Keratinocyte (primary cell): ENCODE data around the gene RABGAP1. TPM values are rescaled to one million over a fixed set of nuclear protein-coding genes. Genes with fewer than 3 reads are reported as not detected.

Experiments used
- DNase-seq: peaks from one replicate; pipeline ENCODE4 v3.0.0-alpha.2; 2011; ENCODE audit warnings: low read depth, missing footprints, low spot score
- FAIRE-seq: peaks from 2 replicates; lab custom pipeline; 2011; peaks lifted over from hg19 to GRCh38; lab: Jason Lieb, UNC
- H2AFZ ChIP-seq: 2 replicates; pipeline ENCODE4 v1.6.0; 2012; ENCODE audit warnings: low read length, control low read depth, inconsistent platforms; ENCODE audit not compliant: control insufficient read depth
- H3K27ac ChIP-seq: 2 replicates; pipeline ENCODE4 v1.5.1; 2011; ENCODE audit warnings: low read length; ENCODE audit not compliant: control insufficient read depth, insufficient read depth
- H3K27me3 ChIP-seq: 3 replicates; pipeline ENCODE4 v1.6.0; 2011; ENCODE audit warnings: low read length; ENCODE audit not compliant: control insufficient read depth, insufficient read depth; ENCODE audit errors: extremely low read depth
- H3K36me3 ChIP-seq, 2 experiments: 2 replicates in 1 of 2; 3 replicates in 1 of 2; pipeline ENCODE4 v1.5.1; 2011; ENCODE audit warnings: low read length in 2 of 2, mild to moderate bottlenecking in 1 of 2; ENCODE audit not compliant: control insufficient read depth in 2 of 2, insufficient read depth in 2 of 2; ENCODE audit errors: extremely low read depth in 1 of 2
- H3K4me1 ChIP-seq: 3 replicates; pipeline ENCODE4 v1.5.1; 2011; ENCODE audit warnings: low read length; ENCODE audit not compliant: control insufficient read depth, insufficient read depth; ENCODE audit errors: extremely low read depth
- H3K4me2 ChIP-seq: 3 replicates; pipeline ENCODE4 v1.6.0; 2011; ENCODE audit warnings: low read depth, low read length; ENCODE audit not compliant: control insufficient read depth, insufficient read depth; ENCODE audit errors: extremely low read depth
- H3K4me3 ChIP-seq, 3 experiments: fragments of 200-600 bp in 1 of 3; sonication (generic) in 1 of 3; 2 replicates in 2 of 3; 3 replicates in 1 of 3; pipeline ENCODE4 v1.5.1; 2011 to 2016; ENCODE audit warnings: low read length in 3 of 3, mild to moderate bottlenecking in 3 of 3, control low read depth in 2 of 3, inconsistent platforms in 1 of 3, low read depth in 1 of 3, mixed read lengths in 1 of 3, mixed run types in 1 of 3, moderate library complexity in 1 of 3; ENCODE audit not compliant: control insufficient read depth in 2 of 3, insufficient read depth in 2 of 3; ENCODE audit errors: extremely low read depth in 1 of 3
- H3K79me2 ChIP-seq: 2 replicates; pipeline ENCODE4 v1.6.0; 2012; ENCODE audit warnings: low read length; ENCODE audit not compliant: control insufficient read depth, insufficient read depth
- H3K9ac ChIP-seq: 3 replicates; pipeline ENCODE4 v1.6.0; 2011; ENCODE audit warnings: low read length; ENCODE audit not compliant: control insufficient read depth, insufficient read depth; ENCODE audit errors: extremely low read depth
- H3K9me1 ChIP-seq: 3 replicates; pipeline ENCODE4 v1.6.0; 2011; ENCODE audit warnings: low read length; ENCODE audit not compliant: control insufficient read depth, insufficient read depth; ENCODE audit errors: extremely low read depth
- H3K9me3 ChIP-seq: 2 replicates; pipeline ENCODE4 v1.5.1; 2012; ENCODE audit warnings: low read depth, low read length; ENCODE audit not compliant: control insufficient read depth
- H4K20me1 ChIP-seq: 3 replicates; pipeline ENCODE4 v1.6.0; 2011; ENCODE audit warnings: low read length; ENCODE audit not compliant: control insufficient read depth, insufficient read depth; ENCODE audit errors: extremely low read depth
- CTCF ChIP-seq, 3 experiments: IDR thresholded peaks in 1 of 3; conservative IDR thresholded peaks in 1 of 3; optimal IDR thresholded peaks in 1 of 3; 2 replicates in 2 of 3; 3 replicates in 1 of 3; pipeline versions ENCODE3 to v1.5.1; 2011; ENCODE audit warnings: low read length in 3 of 3, mild to moderate bottlenecking in 3 of 3, moderate library complexity in 2 of 3, control low read depth in 1 of 3, inconsistent platforms in 1 of 3; ENCODE audit not compliant: insufficient read depth in 2 of 3; ENCODE audit errors: extremely low read depth in 1 of 3
- EZH2 ChIP-seq: IDR thresholded peaks from one replicate; pipeline ENCODE4 v1.6.1; 2012; ENCODE audit warnings: inconsistent platforms, mild to moderate bottlenecking, low read length, moderate library complexity
- dilution Hi-C: fragments of 300-500 bp; cut with MboI; formaldehyde crosslinking; loops from one replicate; pipeline ENCODE4 v1.7.0; 2020; ENCODE audit warnings: low sequenced_read_pairs; ENCODE audit not compliant: extremely low pct_ligation_motif_present
- polyA plus RNA-seq, 5 experiments: library from polyadenylated mRNA; depleted of rRNA in 3 of 5; stranded (reverse) in 3 of 5; stranded (forward) in 1 of 5; unstranded in 1 of 5; fragments of >200 nt; gene quantifications; 1 replicate in 1 of 5; 2 replicates in 3 of 5; 3 replicates in 1 of 5; pipeline versions ENCODE4 v1.2.1 to v1.2.3, GENCODE V29; 2011 to 2012; ENCODE audit warnings: missing spikeins in 2 of 5, low read depth in 1 of 5, low replicate concordance in 1 of 5

The RABGAP1 gene
- polyA plus RNA-seq, 1 donor (not counting 4 experiments of a cell fraction or from before 2014, with no cell fraction given): 40.6 TPM

- FAIRE-seq: no peak
- no peaks in the 10 kb centered on the region for H3K79me2 ChIP-seq
- no peak overlapping the region for H3K4me2 ChIP-seq
- no peak overlapping the region for H3K27ac ChIP-seq
- H3K27me3 ChIP-seq: no peaks in the 10 kb centered on the region
- H3K4me3 ChIP-seq: no peak overlapping the region
- no peaks in the 10 kb centered on the region for H3K4me1 ChIP-seq
- TF ChIP-seq EZH2 (no peak), CTCF (optimal IDR thresholded peaks at IDR 0.05 in 1 of 3, IDR thresholded peaks at IDR 0.05 in 1 of 3, conservative IDR thresholded peaks at IDR 0.05 in 1 of 3; ENCODE audit: extremely low read depth in 1 of 3, insufficient read depth in 2 of 3, low read length in 3 of 3) (no peak)
- no peaks in the 10 kb centered on the region for H3K9me3 ChIP-seq
- dilution Hi-C loops: no loop called here
- H2AFZ ChIP-seq: no peak overlapping the region
- no peak for DNase-seq
- H4K20me1 ChIP-seq: no peaks in the 10 kb centered on the region
- H3K9ac ChIP-seq: no peak overlapping the region
- H3K9me1 ChIP-seq: no peaks in the 10 kb centered on the region
- peaks cover 4 to 12% of the 10 kb centered on the region in 2 experiments for H3K36me3 ChIP-seq
Measured at GRCh38 chr9:123063896-123064295, 123.1 kb downstream of the RABGAP1 start.

DNA sequence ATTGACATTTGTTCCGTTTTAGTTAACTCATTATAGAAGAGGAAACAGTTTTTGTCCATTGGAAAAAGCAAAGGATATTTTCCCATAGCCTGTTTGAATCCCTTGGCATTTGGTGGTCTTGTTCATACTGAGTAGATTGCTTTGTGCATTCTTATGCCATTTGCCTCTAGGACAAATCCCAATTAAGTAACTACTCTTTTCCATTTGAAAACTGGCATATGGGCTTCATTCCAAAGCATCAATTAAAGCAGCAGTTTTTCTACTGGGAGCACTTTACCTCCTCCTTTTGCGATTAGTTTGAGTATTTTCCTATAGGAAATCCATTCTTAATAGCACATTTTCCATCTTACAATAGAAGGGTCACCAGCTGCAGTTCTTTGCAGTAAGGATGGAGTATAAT, 123.9 kb downstream of the RABGAP1 start:
- H3K4me2 ChIP-seq: no peak overlapping the region
- H3K9me3 ChIP-seq: no peaks in the 10 kb centered on the region
- no peak overlapping the region for H3K9ac ChIP-seq
- TF ChIP-seq EZH2: no peak
- TF ChIP-seq CTCF (optimal IDR thresholded peaks at IDR 0.05 in 1 of 3, IDR thresholded peaks at IDR 0.05 in 1 of 3, conservative IDR thresholded peaks at IDR 0.05 in 1 of 3; ENCODE audit: extremely low read depth in 1 of 3, insufficient read depth in 2 of 3, low read length in 3 of 3): no peak
- no peaks in the 10 kb centered on the region for H3K9me1 ChIP-seq
- DNase-seq: no peak
- H3K4me3 ChIP-seq: no peak overlapping the region
- H2AFZ ChIP-seq: no peak overlapping the region
- no peak for FAIRE-seq
- H3K27me3 ChIP-seq: no peaks in the 10 kb centered on the region
- no peak overlapping the region for H3K27ac ChIP-seq
- H4K20me1 ChIP-seq: no peaks in the 10 kb centered on the region
- H3K36me3 ChIP-seq: peaks cover 4 to 12% of the 10 kb centered on the region in 2 experiments
- H3K4me1 ChIP-seq: no peaks in the 10 kb centered on the region
- dilution Hi-C loops: no loop called here
- H3K79me2 ChIP-seq: no peaks in the 10 kb centered on the region
